Measurements from ENCODE around the gene TNFAIP6. TPM values are rescaled to one million over a fixed set of nuclear protein-coding genes. Genes with fewer than 3 reads are reported as not detected.

TNFAIP6 gene
- total RNA-seq, 3 donors from 2014 or later (not counting 1 experiment from before 2014, with no cell fraction given): 0.83 TPM; not detected in 2

GRCh38 chr2:151325581-151326095 lies 31.8 kb upstream of the TNFAIP6 start:
- no peak for ATAC-seq
- H3K27ac ChIP-seq (ENCODE audit: low read length): no peak overlapping the region
- H3K9me3 ChIP-seq (ENCODE audit: control insufficient read depth, insufficient read depth, low read length): no peaks in the 10 kb centered on the region
- H3K4me1 ChIP-seq (ENCODE audit: control insufficient read depth, insufficient read depth, low read length): no peaks in the 10 kb centered on the region
- no peaks in the 10 kb centered on the region for H3K9me3 Mint-ChIP-seq
- H3K36me3 ChIP-seq (ENCODE audit: control insufficient read depth, insufficient read depth, low read length): no peaks in the 10 kb centered on the region
- no peaks in the 10 kb centered on the region for H3K36me3 Mint-ChIP-seq
- 86% methylated on average over 4 of the region's 4 CpGs for WGBS (ENCODE audit: insufficient coverage)
- no peaks in the 10 kb centered on the region for H3K27me3 ChIP-seq (ENCODE audit: control insufficient read depth, insufficient read depth, low read length)
- intact Hi-C loops (cut with micrococcal nuclease): no loop called here
- H3K4me1 Mint-ChIP-seq: no peaks in the 10 kb centered on the region
- H3K27ac Mint-ChIP-seq: no peak overlapping the region
- no peak overlapping the region for H3K4me3 Mint-ChIP-seq
- peaks cover 0 to 3% of the 10 kb centered on the region in 2 donors for H3K27me3 Mint-ChIP-seq (ENCODE audit: low read depth in 2 of 2)
- TF ChIP-seq CTCF (IDR thresholded peaks at IDR 0.05): no peak
- no peak overlapping the region for H3K4me3 ChIP-seq (ENCODE audit: low read length)
- DNase-seq: no peak

DNA sequence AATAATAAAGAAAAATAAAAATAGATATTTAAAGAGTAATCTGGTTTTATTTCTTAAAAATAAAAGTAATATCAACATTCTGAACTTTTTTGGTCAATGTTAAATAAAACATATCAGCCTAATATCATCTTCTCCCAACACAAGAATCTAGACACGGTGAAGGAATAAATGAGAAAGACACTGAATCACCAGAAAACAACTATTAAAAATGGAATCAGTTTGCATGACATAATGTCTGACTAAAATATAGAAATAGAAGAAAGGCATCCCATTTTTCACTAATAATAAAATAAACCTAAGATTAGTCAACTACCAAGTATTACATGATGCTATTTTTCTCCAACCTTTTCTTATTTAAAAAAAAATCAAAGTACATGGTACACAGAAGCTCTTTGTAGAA lies 30.8 kb upstream of the TNFAIP6 start:
- H3K4me3 ChIP-seq (ENCODE audit: low read length): no peak overlapping the region
- H3K27me3 Mint-ChIP-seq (ENCODE audit: low read depth in 2 of 2): peaks cover 0 to 3% of the 10 kb centered on the region in 2 donors
- no peaks in the 10 kb centered on the region for H3K9me3 ChIP-seq (ENCODE audit: control insufficient read depth, insufficient read depth, low read length)
- H3K27me3 ChIP-seq (ENCODE audit: control insufficient read depth, insufficient read depth, low read length): no peaks in the 10 kb centered on the region
- no peak for TF ChIP-seq CTCF (IDR thresholded peaks at IDR 0.05)
- ATAC-seq (no peak), DNase-seq (no peak)
- no peak overlapping the region for H3K4me3 Mint-ChIP-seq
- no peaks in the 10 kb centered on the region for H3K4me1 Mint-ChIP-seq
- H3K4me1 ChIP-seq (ENCODE audit: control insufficient read depth, insufficient read depth, low read length): no peaks in the 10 kb centered on the region
- no peaks in the 10 kb centered on the region for H3K9me3 Mint-ChIP-seq
- no CpG with 5 or more reads among the region's 1 CpG for WGBS (ENCODE audit: insufficient coverage)
- intact Hi-C loops (cut with micrococcal nuclease): no loop called here
- H3K36me3 ChIP-seq (ENCODE audit: control insufficient read depth, insufficient read depth, low read length): no peaks in the 10 kb centered on the region
- no peaks in the 10 kb centered on the region for H3K36me3 Mint-ChIP-seq
- no peak overlapping the region for H3K27ac Mint-ChIP-seq
- H3K27ac ChIP-seq (ENCODE audit: low read length): no peak overlapping the region

GRCh38 chr2:151329998-151330397 lies 27.4 kb upstream of the TNFAIP6 start:
- no peaks in the 10 kb centered on the region for H3K4me1 Mint-ChIP-seq
- ATAC-seq (no peak), DNase-seq (no peak)
- no peaks in the 10 kb centered on the region for H3K4me1 ChIP-seq (ENCODE audit: control insufficient read depth, insufficient read depth, low read length)
- no peak overlapping the region for H3K27ac ChIP-seq (ENCODE audit: low read length)
- no peak overlapping the region for H3K27ac Mint-ChIP-seq
- H3K9me3 Mint-ChIP-seq: no peaks in the 10 kb centered on the region
- no CpG with 5 or more reads among the region's 1 CpG for WGBS (ENCODE audit: insufficient coverage)
- H3K9me3 ChIP-seq (ENCODE audit: control insufficient read depth, insufficient read depth, low read length): no peaks in the 10 kb centered on the region
- no peaks in the 10 kb centered on the region for H3K27me3 ChIP-seq (ENCODE audit: control insufficient read depth, insufficient read depth, low read length)
- H3K36me3 ChIP-seq (ENCODE audit: control insufficient read depth, insufficient read depth, low read length): no peaks in the 10 kb centered on the region
- no peaks in the 10 kb centered on the region for H3K27me3 Mint-ChIP-seq (ENCODE audit: low read depth in 2 of 2)
- intact Hi-C loops (cut with micrococcal nuclease): no loop called here
- no peak overlapping the region for H3K4me3 Mint-ChIP-seq
- no peak for TF ChIP-seq CTCF (IDR thresholded peaks at IDR 0.05)
- H3K36me3 Mint-ChIP-seq: no peaks in the 10 kb centered on the region
- no peak overlapping the region for H3K4me3 ChIP-seq (ENCODE audit: low read length)

- H3K9me3 Mint-ChIP-seq: no peaks in the 10 kb centered on the region
- 100% methylated on average over 1 of the region's 3 CpGs for WGBS (ENCODE audit: insufficient coverage)
- no peak overlapping the region for H3K4me3 Mint-ChIP-seq
- H3K36me3 ChIP-seq (ENCODE audit: control insufficient read depth, insufficient read depth, low read length): no peaks in the 10 kb centered on the region
- H3K27ac Mint-ChIP-seq: no peak overlapping the region
- no peaks in the 10 kb centered on the region for H3K27me3 ChIP-seq (ENCODE audit: control insufficient read depth, insufficient read depth, low read length)
- no peaks in the 10 kb centered on the region for H3K36me3 Mint-ChIP-seq
- no peaks in the 10 kb centered on the region for H3K9me3 ChIP-seq (ENCODE audit: control insufficient read depth, insufficient read depth, low read length)
- no peak for TF ChIP-seq CTCF (IDR thresholded peaks at IDR 0.05)
- H3K4me1 ChIP-seq (ENCODE audit: control insufficient read depth, insufficient read depth, low read length): no peaks in the 10 kb centered on the region
- H3K4me1 Mint-ChIP-seq: no peaks in the 10 kb centered on the region
- no peak overlapping the region for H3K27ac ChIP-seq (ENCODE audit: low read length)
- ATAC-seq (no peak), DNase-seq (no peak)
- H3K27me3 Mint-ChIP-seq (ENCODE audit: low read depth in 2 of 2): peaks cover 0 to 20% of the 10 kb centered on the region in 2 donors
- intact Hi-C loops (cut with micrococcal nuclease): no loop called here
- H3K4me3 ChIP-seq (ENCODE audit: low read length): no peak overlapping the region
These were observed 24.3 kb upstream of the TNFAIP6 start for GRCh38 chr2:151333083-151333482.

All from natural killer cell (primary cell).